Breast epithelium (tissue), 4 donors: Measurements from ENCODE around the gene CGNL1. TPM values are rescaled to one million over a fixed set of nuclear protein-coding genes. Genes with fewer than 3 reads are reported as not detected.

Source experiments
- DNase-seq, 2 donors: peaks; one replicate each; pipeline ENCODE4 v3.0.0-alpha.2; 2019; ENCODE audit warnings: low spot score in 2 of 2
- H3K27ac ChIP-seq, 2 donors: fragments of 200-600 bp; sonication (generic) in 1 of 2; one replicate each; pipeline ENCODE4 v1.5.1; 2016 to 2019; ENCODE audit warnings: mild to moderate bottlenecking in 1 of 2
- H3K27me3 ChIP-seq, 2 donors: fragments of 200-600 bp; sonication (generic) in 1 of 2; one replicate each; pipeline versions ENCODE4 v1.5.1 to v1.6.0; 2017 to 2019; ENCODE audit warnings: control low read depth in 1 of 2, mild to moderate bottlenecking in 1 of 2
- H3K36me3 ChIP-seq: fragments of 200-600 bp; one replicate; pipeline ENCODE4 v1.5.1; 2019
- H3K4me1 ChIP-seq, 2 donors: fragments of 200-600 bp; sonication (generic); one replicate each; pipeline ENCODE4 v1.5.1; 2016 to 2019; ENCODE audit warnings: control low read depth in 1 of 2
- H3K4me3 ChIP-seq, 3 donors: fragments of 200-600 bp; sonication (generic); 1 replicate in 2 of 3; 2 replicates in 1 of 3; pipeline ENCODE4 v1.5.1; 2016 to 2019; ENCODE audit warnings: mild to moderate bottlenecking in 3 of 3, moderate library complexity in 2 of 3
- H3K9me3 ChIP-seq, 2 donors: fragments of 200-600 bp; sonication (generic) in 1 of 2; one replicate each; pipeline ENCODE4 v1.5.1; 2016 to 2019; ENCODE audit warnings: control low read depth in 1 of 2
- CTCF ChIP-seq, 3 donors: fragments of 450-650 bp; IDR thresholded peaks; one replicate each; pipeline ENCODE4 v1.5.1; 2016 to 2017; ENCODE audit warnings: antibody characterized with exemption in 3 of 3, mild to moderate bottlenecking in 3 of 3, moderate library complexity in 3 of 3
- POLR2A ChIP-seq: fragments of 450-650 bp; IDR thresholded peaks from one replicate; pipeline ENCODE4 v1.6.1; 2016; ENCODE audit warnings: antibody characterized with exemption, mild to moderate bottlenecking, moderate library complexity
- POLR2AphosphoS5 ChIP-seq, 3 donors: sonication (generic); formaldehyde crosslinking; IDR thresholded peaks; one replicate each; pipeline ENCODE4 v1.6.1; 2017; ENCODE audit warnings: antibody characterized with exemption in 3 of 3
- intact Hi-C: fragments of 100-400 bp; cut with DNase I; formaldehyde crosslinking; loops from one replicate; pipeline ENCODE4 v1.15.1; 2023; ENCODE audit warnings: low total_unique reads
- total RNA-seq, 3 donors: library from RNA; depleted of rRNA; stranded (reverse); fragments of >200 nt; gene quantifications; one replicate each; pipeline ENCODE4 v1.1.0, GENCODE V29; 2016

Gene CGNL1
- total RNA-seq, 3 donors from 2014 or later, result 5.4 to 24.9 (median 18.4) TPM

- DNase-seq, result no peak
- TF ChIP-seq POLR2AphosphoS5 (IDR thresholded peaks at IDR 0.05), result no peak
- TF ChIP-seq POLR2A, result no peak
- TF ChIP-seq CTCF (IDR thresholded peaks at IDR 0.05), result no peak
- no peak overlapping the region for H3K27ac ChIP-seq
- no peak overlapping the region for H3K4me3 ChIP-seq
- H3K36me3 ChIP-seq, result no peaks in the 10 kb centered on the region
- H3K9me3 ChIP-seq, result no peaks in the 10 kb centered on the region
- no peaks in the 10 kb centered on the region for H3K27me3 ChIP-seq
- intact Hi-C loops, result loop anchor here (10.0 kb wide), 1 partner anchor 182 kb away; no protein-coding TSS in a partner anchor
- no peaks in the 10 kb centered on the region for H3K4me1 ChIP-seq
These were observed 150.3 kb downstream of the CGNL1 start for GRCh38 chr15:57526615-57527014.

GRCh38 chr15:57527382-57528091 lies 151.2 kb downstream of the CGNL1 start:
- Histone ChIP-seq H3K9me3 (no peaks in the 10 kb centered on the region), H3K27ac (peak overlapping the region in 1 of 2 donors; percentile 19), H3K4me3 (no peak overlapping the region), H3K36me3 (no peaks in the 10 kb centered on the region), H3K4me1 (no peaks in the 10 kb centered on the region), H3K27me3 (no peaks in the 10 kb centered on the region)
- no peak for DNase-seq
- intact Hi-C loops, result loop anchor here (10.0 kb wide), 1 partner anchor 183 kb away; no protein-coding TSS in a partner anchor
- TF ChIP-seq CTCF (IDR thresholded peaks at IDR 0.05), result peak; percentile 52 to 84 (median 81)
- no peak for TF ChIP-seq POLR2AphosphoS5 (IDR thresholded peaks at IDR 0.05)
- TF ChIP-seq POLR2A, result no peak

DNA sequence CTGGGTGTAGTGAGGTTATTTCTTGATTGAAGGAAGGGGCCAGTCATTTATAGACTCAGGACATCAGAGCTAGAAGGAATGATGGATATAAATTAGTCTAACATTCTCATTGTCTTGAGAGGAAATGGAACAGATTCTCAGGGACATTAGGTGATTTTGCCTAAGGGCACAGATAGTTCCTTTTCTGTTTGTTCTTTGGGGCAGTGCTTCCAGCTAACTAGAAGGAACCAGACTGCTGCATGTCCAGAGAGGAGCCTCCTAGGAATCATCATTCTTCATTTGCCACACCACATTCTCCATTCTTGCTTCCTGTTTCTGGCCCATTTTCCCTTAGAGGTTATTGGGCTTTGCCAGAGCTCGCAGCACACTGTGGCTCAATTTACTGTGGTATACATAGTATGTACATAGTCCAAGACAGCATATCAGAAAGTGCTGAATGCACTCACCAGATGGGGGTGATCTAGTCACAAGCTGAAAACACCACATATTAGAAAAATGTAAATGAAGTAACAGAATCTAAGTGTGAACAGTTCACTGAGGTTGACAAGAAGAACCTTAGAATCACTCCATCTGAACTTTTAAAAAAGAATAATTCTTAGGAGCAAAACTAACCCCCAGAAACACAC lies 152.7 kb downstream of the CGNL1 start:
- no peak for TF ChIP-seq POLR2AphosphoS5 (IDR thresholded peaks at IDR 0.05)
- TF ChIP-seq CTCF (IDR thresholded peaks at IDR 0.05), result no peak
- no peak for TF ChIP-seq POLR2A
- Histone ChIP-seq H3K27me3 (no peaks in the 10 kb centered on the region), H3K36me3 (no peaks in the 10 kb centered on the region), H3K4me1 (no peaks in the 10 kb centered on the region), H3K27ac (no peak overlapping the region), H3K9me3 (no peaks in the 10 kb centered on the region), H3K4me3 (no peak overlapping the region)
- intact Hi-C loops, result loop anchor here (10.0 kb wide), 1 partner anchor 184 kb away; no protein-coding TSS in a partner anchor
- no peak for DNase-seq

- Histone ChIP-seq H3K4me1 (no peaks in the 10 kb centered on the region), H3K27me3 (no peaks in the 10 kb centered on the region), H3K9me3 (no peaks in the 10 kb centered on the region), H3K36me3 (no peaks in the 10 kb centered on the region), H3K4me3 (no peak overlapping the region), H3K27ac (no peak overlapping the region)
- TF ChIP-seq POLR2AphosphoS5 (IDR thresholded peaks at IDR 0.05), result no peak
- no peak for TF ChIP-seq POLR2A
- TF ChIP-seq CTCF (IDR thresholded peaks at IDR 0.05), result no peak
- intact Hi-C loops, result loop anchor here (10.0 kb wide), 1 partner anchor 185 kb away; no protein-coding TSS in a partner anchor
- no peak for DNase-seq
These were observed 153.4 kb downstream of the CGNL1 start for GRCh38 chr15:57529748-57530147.
